Measurements from ENCODE around the gene FGR. TPM values are rescaled to one million over a fixed set of nuclear protein-coding genes. Genes with fewer than 3 reads are reported as not detected.

The FGR gene
- total RNA-seq, 2 donors from 2014 or later = 3.3 to 12.6 TPM

DNA sequence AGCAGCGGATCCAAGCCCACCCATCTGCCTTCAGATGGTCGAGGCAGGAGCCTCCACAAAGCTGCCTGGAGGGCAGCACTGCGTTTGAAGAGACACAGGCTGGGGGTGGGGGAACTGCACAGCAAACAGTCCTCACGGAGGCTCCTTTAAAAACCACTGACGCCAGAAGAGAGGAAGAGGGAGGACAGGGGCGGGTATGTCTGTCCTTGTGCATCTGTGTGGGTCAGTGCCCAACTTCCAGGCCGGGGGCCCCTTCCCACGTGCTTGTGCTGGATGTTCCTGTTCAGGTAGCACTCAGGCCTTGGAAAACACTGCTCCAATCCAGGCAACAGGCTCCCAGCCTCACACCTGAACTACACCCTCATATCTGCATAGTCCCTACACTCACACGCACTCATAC lies 38.7 kb downstream of the FGR start:
- Mint-ChIP-seq H3K27me3 (no peaks in the 10 kb centered on the region), H3K4me3 (no peak overlapping the region), H3K4me1 (peaks cover 39% of the 10 kb centered on the region), H3K27ac (no peak overlapping the region), H3K36me3 (ENCODE audit: low read depth) (peaks cover 2% of the 10 kb centered on the region)
- ATAC-seq (no peak), DNase-seq (no peak)
- H3K9me3 ChIP-seq (ENCODE audit: control insufficient read depth, low read length, poor library complexity, severe bottlenecking) = no peaks in the 10 kb centered on the region

DNA sequence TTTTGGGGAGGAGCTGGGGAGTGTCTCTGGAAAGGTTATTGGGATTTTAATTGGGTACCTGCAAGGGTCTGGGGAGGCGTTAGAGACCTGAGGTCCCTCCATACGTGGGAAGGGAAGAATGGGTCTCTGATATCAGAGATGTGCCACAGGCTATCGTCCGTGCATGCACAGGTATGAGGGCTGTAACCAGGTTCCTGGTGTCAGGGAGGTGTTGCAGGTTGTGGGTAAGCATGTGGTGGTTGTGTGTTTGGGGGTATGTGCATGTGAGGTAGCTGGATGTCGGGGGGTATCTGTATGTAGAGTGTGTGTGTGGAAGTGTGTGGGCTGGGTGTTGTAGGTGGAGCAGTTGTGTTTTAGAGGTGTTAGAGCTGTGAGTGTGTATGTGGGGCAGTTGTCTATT lies 39.4 kb downstream of the FGR start:
- no peak for ATAC-seq
- Mint-ChIP-seq H3K27me3 (no peaks in the 10 kb centered on the region), H3K4me1 (peaks cover 34% of the 10 kb centered on the region), H3K27ac (no peak overlapping the region), H3K4me3 (no peak overlapping the region), H3K36me3 (ENCODE audit: low read depth) (peaks cover 2% of the 10 kb centered on the region)
- no peaks in the 10 kb centered on the region for H3K9me3 ChIP-seq (ENCODE audit: control insufficient read depth, low read length, poor library complexity, severe bottlenecking)
- no peak for DNase-seq

DNA sequence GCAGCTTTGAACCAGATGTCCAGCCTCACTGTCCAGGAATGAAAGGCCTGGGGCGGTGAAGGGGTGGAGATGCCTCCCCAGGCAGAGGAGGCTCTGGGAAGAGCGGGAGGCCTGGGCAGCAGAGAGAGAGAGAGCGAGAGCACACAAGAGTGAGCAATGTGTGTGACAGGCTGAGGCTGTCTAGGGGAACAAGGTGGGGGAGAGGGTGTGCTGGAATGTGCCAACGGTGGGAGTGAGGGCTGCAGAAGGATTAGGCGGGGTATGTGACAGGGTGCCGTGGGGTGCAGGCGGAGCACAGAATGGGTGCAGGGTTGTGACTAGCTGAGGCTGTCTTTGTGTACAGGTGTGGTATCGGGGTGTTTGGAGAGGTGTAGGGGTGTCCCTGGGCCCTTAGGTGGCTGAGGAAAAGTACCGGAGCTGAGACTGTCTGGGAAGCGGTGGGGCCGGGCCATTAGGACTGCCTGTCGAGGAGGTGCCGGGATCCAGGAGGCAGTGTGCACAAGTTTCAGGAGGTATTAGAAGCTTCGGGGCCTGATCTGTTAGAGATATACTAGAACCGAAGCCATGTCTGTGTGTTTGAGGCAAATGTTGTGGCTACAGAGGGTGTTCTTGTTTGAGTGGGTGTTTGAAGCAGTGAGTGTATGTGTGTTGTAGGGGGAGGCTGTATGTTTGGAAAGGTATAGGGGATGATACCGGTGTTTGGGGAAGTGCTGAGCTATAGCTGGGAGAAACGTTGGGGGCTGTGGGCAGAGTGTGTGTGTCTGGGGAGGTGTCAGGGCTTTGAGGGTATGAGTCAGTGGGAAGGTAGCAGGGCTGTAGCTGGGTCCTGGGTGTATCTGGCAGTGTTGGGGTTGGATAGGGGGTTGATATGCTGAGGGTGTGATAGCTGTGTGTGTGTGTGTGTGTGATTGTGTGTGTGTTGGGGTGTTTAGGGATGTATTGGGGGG lies 40.1 kb downstream of the FGR start:
- Mint-ChIP-seq H3K4me3 (no peak overlapping the region), H3K27me3 (no peaks in the 10 kb centered on the region), H3K36me3 (ENCODE audit: low read depth) (peaks cover 2% of the 10 kb centered on the region), H3K4me1 (peaks cover 26% of the 10 kb centered on the region), H3K27ac (no peak overlapping the region)
- ATAC-seq (no peak), DNase-seq (no peak)
- H3K9me3 ChIP-seq (ENCODE audit: control insufficient read depth, low read length, poor library complexity, severe bottlenecking) = no peaks in the 10 kb centered on the region

DNA sequence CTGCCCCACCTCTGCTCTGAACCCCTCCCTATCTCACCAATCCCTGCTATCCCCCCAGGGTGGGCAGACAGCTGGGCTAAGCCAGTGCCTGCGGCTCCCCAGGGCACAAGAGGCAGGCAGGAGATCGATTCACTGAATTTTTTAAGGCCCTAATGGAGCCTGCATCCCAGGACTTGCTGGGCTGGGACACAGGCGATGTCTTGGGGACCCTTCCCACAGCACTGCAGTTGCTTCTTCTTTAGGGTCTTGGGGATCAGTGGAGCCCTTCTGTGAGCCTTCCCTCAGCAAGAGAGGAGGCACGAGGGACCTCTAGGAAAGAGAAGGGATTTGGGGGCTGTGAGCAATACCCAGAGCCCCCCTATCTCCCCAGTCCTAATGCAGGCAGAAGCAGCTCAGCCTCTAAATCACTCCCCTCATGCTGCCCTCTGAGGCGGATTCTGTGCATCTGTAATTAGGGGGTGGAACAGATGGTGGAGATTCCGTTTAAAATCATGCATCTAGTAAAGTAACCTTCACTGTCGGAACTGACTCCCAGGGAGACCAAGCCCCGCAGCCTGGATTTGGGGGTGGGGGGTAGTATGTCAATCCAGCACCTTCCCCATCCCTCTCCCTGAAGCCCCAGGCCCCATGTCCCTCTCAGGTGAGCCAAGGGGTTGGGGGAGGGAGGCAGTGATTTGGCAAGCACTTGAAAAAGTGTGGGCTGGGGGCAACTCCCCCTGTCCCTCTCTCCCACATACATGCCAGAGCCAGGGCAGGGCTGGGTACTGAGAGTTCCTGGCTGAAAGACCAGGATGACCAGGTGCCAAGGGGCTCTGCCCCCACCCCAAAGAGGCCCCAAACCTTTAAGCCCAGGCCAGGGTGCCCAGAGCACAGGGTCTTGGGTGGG lies 41.1 kb downstream of the FGR start:
- H3K27me3 Mint-ChIP-seq = no peaks in the 10 kb centered on the region
- peaks cover 2% of the 10 kb centered on the region for H3K36me3 Mint-ChIP-seq (ENCODE audit: low read depth)
- peaks cover 20% of the 10 kb centered on the region for H3K4me1 Mint-ChIP-seq
- no peak overlapping the region for H3K4me3 Mint-ChIP-seq
- DNase-seq (no peak), ATAC-seq (no peak)
- no peaks in the 10 kb centered on the region for H3K9me3 ChIP-seq (ENCODE audit: control insufficient read depth, low read length, poor library complexity, severe bottlenecking)
- H3K27ac Mint-ChIP-seq = no peak overlapping the region

DNA sequence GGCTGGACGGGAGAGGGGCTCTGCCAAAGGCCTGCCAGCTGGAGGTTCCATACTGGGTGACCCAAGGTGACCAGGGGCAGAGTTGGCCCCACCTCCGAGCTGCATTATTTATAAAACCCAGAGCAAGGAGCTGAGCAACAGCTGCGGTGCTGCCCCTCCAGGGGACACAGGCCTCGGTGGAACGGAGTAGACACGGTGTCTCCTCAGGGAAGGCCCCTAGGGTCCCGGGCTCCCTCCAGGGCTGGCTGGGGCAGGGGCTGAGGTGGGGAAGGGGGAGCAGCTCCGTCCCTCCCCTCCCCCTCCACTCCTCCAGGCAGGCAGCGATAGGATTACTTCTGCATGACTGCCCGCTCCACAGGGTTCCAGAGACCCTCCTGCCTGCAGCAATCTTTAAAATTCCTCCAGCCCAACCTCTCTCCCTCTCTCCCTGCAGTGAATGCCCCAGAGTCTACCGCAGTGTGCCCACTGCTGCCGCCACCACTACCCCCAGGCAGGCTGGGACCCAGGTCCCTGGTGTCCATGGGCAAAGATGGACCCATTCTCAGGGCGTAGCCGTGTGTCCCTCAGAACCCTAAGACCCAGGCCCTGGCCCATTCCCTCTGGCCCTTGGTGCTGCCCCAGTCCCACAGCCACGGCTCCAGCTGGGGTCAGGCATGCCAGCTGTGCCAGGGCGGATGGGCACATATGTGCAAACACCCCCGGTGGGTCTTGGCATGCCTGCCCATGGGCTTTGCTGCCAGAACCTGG lies 41.9 kb downstream of the FGR start:
- Mint-ChIP-seq H3K27me3 (no peaks in the 10 kb centered on the region), H3K36me3 (ENCODE audit: low read depth) (peaks cover 2% of the 10 kb centered on the region), H3K4me1 (peaks cover 14% of the 10 kb centered on the region), H3K27ac (no peak overlapping the region), H3K4me3 (no peak overlapping the region)
- ATAC-seq = no peak
- DNase-seq = no peak
- no peaks in the 10 kb centered on the region for H3K9me3 ChIP-seq (ENCODE audit: control insufficient read depth, low read length, poor library complexity, severe bottlenecking)

DNA sequence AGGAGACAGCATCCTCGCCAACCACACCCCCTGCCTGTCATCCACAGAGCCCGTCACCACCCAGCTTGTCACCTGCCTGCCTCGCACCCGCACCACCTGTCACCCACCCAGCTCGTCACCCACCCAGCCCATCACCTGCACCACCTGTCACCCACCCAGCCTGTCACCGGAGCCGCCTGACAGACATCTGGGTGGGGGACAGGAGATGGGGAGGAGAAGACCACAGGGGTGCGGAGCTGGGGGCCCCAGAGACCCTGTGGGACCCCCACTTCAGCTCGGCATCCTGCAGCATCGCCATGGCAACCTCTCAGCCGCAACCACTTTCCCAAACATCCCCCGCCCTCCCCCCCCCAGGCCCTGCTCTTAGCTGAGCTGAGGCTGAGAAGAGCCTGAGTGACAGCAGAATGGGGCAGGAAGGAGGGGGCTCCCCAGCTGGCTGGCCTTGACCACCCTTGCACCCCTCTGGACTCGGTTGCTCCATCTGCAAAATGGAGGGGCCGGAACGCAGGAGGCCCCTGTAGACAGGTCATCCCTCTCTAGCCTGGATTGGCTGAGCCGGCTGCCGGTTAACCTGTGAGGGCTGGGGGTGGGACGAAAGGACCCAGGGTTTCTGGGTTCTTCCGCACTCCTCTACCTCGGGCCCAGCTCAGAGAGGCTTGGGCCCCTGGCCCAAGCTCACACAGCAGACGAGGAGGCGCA lies 42.6 kb downstream of the FGR start:
- DNase-seq (no peak), ATAC-seq (no peak)
- no peaks in the 10 kb centered on the region for H3K36me3 Mint-ChIP-seq (ENCODE audit: low read depth)
- peaks cover 7% of the 10 kb centered on the region for H3K4me1 Mint-ChIP-seq
- no peaks in the 10 kb centered on the region for H3K9me3 ChIP-seq (ENCODE audit: control insufficient read depth, low read length, poor library complexity, severe bottlenecking)
- no peak overlapping the region for H3K4me3 Mint-ChIP-seq
- H3K27me3 Mint-ChIP-seq = no peaks in the 10 kb centered on the region
- no peak overlapping the region for H3K27ac Mint-ChIP-seq

DNA sequence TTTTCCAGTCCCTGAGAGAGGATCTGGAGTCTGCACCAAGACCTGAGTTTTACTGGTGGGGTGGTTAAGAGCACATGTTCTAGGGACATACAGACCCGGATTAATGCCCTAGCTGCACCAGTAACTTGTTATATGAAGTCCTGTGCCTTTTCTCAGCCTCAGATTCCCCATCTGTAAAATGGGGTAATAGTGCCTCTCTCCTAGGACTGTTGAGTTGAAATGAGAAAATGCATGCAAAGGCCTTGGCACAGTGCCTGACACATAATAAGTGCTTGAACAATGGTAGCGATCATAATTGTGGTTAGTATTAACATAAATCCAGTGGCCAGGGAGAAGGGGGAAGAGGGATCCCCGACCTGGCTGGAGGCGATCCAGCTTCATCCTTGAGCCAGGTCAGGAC lies 43.4 kb downstream of the FGR start:
- ATAC-seq (no peak), DNase-seq (no peak)
- H3K9me3 ChIP-seq (ENCODE audit: control insufficient read depth, low read length, poor library complexity, severe bottlenecking) = no peaks in the 10 kb centered on the region
- Mint-ChIP-seq H3K27ac (no peak overlapping the region), H3K36me3 (ENCODE audit: low read depth) (no peaks in the 10 kb centered on the region), H3K4me3 (no peak overlapping the region), H3K4me1 (peaks cover 7% of the 10 kb centered on the region), H3K27me3 (no peaks in the 10 kb centered on the region)

DNA sequence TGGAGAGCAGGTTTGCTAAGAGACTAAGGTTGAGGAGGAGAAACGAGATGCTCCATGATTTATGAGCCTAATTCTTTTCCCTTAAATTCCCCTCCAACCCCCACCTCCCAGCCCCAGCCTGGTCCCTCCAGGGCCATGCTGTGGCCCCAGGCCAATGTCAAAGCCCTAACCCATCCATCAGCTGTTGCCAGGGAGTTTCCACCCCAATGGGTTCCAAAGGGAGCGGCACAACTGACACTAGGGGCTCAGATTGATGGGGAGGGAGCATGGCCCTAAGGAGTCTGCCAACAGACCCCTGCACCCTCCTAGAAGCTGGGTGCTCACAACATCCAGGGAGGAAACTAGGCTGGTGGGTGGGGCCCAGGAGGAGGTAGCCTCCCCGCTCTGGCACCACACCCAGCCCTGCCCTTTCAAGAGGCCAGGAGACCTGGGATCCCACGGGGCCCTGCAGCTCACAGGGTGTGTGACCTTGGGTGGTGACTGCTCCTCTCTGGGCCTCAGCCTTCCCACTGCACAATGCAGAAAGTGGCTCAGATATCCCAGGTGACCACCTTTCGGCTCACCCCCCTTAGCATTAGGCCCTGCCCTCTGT lies 44.0 kb downstream of the FGR start:
- Mint-ChIP-seq H3K27ac (no peak overlapping the region), H3K36me3 (ENCODE audit: low read depth) (no peaks in the 10 kb centered on the region), H3K4me1 (peaks cover 7% of the 10 kb centered on the region), H3K4me3 (no peak overlapping the region), H3K27me3 (no peaks in the 10 kb centered on the region)
- H3K9me3 ChIP-seq (ENCODE audit: control insufficient read depth, low read length, poor library complexity, severe bottlenecking) = no peaks in the 10 kb centered on the region
- no peak for ATAC-seq
- no peak for DNase-seq

DNA sequence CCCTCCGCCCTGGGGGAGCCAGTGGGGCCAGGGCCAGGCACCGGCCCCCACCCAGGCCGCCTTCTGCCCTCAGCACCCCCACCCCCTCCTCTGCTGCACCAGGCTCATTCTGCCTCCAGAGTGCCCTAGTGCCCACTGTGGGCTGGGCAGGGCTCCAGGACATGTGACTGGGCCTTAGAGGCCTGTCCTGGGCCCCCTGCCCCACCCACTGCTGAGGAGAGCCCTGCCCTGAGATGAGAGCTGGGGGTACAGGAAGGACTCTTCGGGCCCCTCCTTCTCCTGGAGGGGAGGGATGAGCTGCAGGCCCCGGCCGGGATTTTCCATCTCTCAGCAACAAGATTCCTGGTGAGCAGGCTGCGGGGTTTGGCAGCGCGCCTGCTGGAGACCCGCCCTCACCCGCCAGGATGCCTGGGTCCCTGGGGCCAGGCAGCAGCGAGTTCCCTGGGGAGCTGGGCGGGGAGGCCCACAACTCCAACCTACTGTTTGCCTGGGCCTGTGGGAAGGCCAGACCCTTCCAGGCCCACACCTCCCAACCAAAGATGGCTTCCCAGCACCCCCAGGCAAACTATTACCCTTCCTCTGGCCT lies 45.1 kb downstream of the FGR start:
- Mint-ChIP-seq H3K27me3 (no peaks in the 10 kb centered on the region), H3K36me3 (ENCODE audit: low read depth) (no peaks in the 10 kb centered on the region)
- H3K9me3 ChIP-seq (ENCODE audit: control insufficient read depth, low read length, poor library complexity, severe bottlenecking) = no peaks in the 10 kb centered on the region

DNA sequence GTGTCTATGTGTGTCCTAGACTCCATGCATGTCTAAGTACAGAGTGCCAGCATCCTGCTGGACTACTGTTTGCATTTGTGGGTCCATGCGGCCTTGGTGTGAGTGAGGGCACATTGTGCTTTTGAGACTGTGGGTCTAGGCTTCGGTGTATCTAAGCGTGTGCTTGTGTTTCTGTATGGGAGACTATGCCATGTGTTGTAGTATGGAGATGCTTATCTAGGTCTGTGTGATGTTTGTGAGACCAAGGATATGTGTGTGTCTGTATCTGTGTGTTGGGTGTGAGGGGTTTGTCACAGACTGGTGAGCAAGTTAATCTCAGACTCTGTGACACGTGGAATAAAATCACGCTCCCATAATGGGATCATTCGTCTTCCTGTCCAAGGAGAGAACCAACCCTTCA lies 45.5 kb downstream of the FGR start:
- no peaks in the 10 kb centered on the region for H3K36me3 Mint-ChIP-seq (ENCODE audit: low read depth)
- ATAC-seq (no peak), DNase-seq (no peak)
- H3K27ac Mint-ChIP-seq = no peak overlapping the region
- H3K4me1 Mint-ChIP-seq = peaks cover 9% of the 10 kb centered on the region
- H3K9me3 ChIP-seq (ENCODE audit: control insufficient read depth, low read length, poor library complexity, severe bottlenecking) = no peaks in the 10 kb centered on the region
- no peak overlapping the region for H3K4me3 Mint-ChIP-seq
- no peaks in the 10 kb centered on the region for H3K27me3 Mint-ChIP-seq

More for the DNA sequence above, 45.1 kb downstream of the FGR start:
- peaks cover 7% of the 10 kb centered on the region for H3K4me1 Mint-ChIP-seq
- no peak for DNase-seq
- H3K27ac Mint-ChIP-seq = no peak overlapping the region
- H3K4me3 Mint-ChIP-seq = no peak overlapping the region
- no peak for ATAC-seq

DNA sequence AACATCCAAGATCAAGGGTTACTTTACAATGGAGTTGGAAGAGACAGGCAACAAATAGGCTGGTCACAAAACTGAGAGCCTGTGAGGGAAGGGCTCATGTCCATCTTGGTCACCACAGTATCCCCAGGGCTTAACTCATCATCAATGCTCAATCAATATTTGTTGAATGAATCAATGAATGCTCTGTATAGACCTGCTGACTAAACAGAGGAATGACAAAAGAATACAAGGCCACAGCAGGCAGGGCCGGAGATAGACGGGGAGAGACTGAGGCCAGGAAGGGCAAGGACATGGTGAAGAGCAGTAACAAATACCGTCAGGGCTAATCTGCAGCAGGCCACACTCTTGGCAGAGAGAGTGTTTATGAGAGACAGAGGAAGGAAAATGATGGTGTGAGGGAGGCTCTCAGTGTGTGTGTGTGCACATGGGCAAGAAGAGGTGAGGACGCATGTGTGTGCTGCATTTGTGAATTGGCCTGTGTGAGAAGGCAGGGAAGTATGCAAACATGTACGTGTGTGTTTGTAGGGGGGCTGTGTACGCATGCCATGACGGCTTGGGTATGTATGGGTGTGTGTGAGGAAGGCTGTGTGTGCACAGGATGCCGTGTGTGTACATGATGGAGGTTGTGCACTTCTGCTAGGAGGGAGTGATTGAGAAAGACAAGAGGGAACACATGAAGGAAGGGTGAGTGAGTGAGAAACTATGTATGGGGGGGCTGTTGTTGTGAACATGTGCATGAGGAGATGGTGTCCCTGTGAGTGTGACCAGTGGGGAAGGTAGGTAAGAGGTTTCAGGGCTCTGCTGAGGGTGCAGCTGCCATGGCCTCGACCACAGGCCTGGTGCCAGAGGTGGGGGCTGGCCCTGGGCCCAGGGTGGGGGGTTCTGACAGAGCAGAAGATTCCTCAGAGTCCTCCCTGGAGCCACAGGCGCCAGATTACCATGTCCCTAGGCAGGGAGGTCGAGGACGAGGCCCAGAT lies 46.4 kb downstream of the FGR start:
- DNase-seq (no peak), ATAC-seq (no peak)
- Mint-ChIP-seq H3K36me3 (ENCODE audit: low read depth) (no peaks in the 10 kb centered on the region), H3K27ac (no peak overlapping the region), H3K27me3 (no peaks in the 10 kb centered on the region), H3K4me1 (peaks cover 12% of the 10 kb centered on the region), H3K4me3 (no peak overlapping the region)
- H3K9me3 ChIP-seq (ENCODE audit: control insufficient read depth, low read length, poor library complexity, severe bottlenecking) = no peaks in the 10 kb centered on the region
